A673 (cell line): ENCODE measurements around the gene CD5L. TPM values are rescaled to one million over a fixed set of nuclear protein-coding genes. Genes with fewer than 3 reads are reported as not detected.

Experiments used
- BruUV-seq: library from RNA; stranded (reverse); fragments of 400-500 nt; replicated peaks from 2 replicates; lab custom pipeline; 2021; lab: Mats Ljungman, UMichigan
- CTCF ChIA-PET: fragments of 300-600 bp; sonication (Branson Sonifier 250); formaldehyde crosslinking; loops from one replicate; lab custom pipeline; 2022; ENCODE audit warnings: antibody characterized with exemption; lab: Charles Lee
- POLR2A ChIA-PET: fragments of 300-600 bp; sonication (Branson Sonifier 250); formaldehyde crosslinking; loops from one replicate; lab custom pipeline; 2022; ENCODE audit warnings: antibody characterized with exemption; ENCODE audit not compliant: low non-redundant PET; lab: Charles Lee
- DNase-seq: peaks from one replicate; pipeline ENCODE4 v3.0.0-alpha.2; 2015; ENCODE audit warnings: low spot score
- H3K27ac ChIP-seq: fragments of 200-600 bp; sonication (generic); 2 replicates; pipeline ENCODE4 v1.5.1; 2016; ENCODE audit warnings: mixed run types, low read depth, mild to moderate bottlenecking, mixed read lengths, antibody characterized with exemption, low read length; ENCODE audit not compliant: poor library complexity, severe bottlenecking
- H3K27me3 ChIP-seq: fragments of 200-600 bp; sonication (generic); replicated peaks from 2 replicates; pipeline ENCODE4 v1.6.1; 2017; ENCODE audit warnings: mixed run types, low read depth, mild to moderate bottlenecking, mixed read lengths, antibody characterized with exemption, low read length; ENCODE audit not compliant: insufficient read depth, poor library complexity
- H3K36me3 ChIP-seq: fragments of 200-600 bp; sonication (generic); 2 replicates; pipeline ENCODE4 v1.6.1; 2016; ENCODE audit warnings: mixed run types, mild to moderate bottlenecking, mixed read lengths, antibody characterized with exemption, low read length; ENCODE audit not compliant: insufficient read depth, poor library complexity, severe bottlenecking
- H3K4me1 ChIP-seq: fragments of 200-600 bp; sonication (generic); 2 replicates; pipeline ENCODE4 v1.6.1; 2017; ENCODE audit warnings: mixed run types, mild to moderate bottlenecking, mixed read lengths, antibody characterized with exemption, low read length; ENCODE audit not compliant: insufficient read depth, poor library complexity, severe bottlenecking
- H3K4me3 ChIP-seq: fragments of 200-600 bp; sonication (generic); 2 replicates; pipeline ENCODE4 v1.5.1; 2016; ENCODE audit warnings: low read depth, mixed run types, mild to moderate bottlenecking, mixed read lengths, low read length; ENCODE audit not compliant: poor library complexity, severe bottlenecking
- H3K9me3 ChIP-seq: fragments of 200-600 bp; sonication (generic); 2 replicates; pipeline ENCODE4 v1.6.1; 2016; ENCODE audit warnings: mixed run types, low read depth, mild to moderate bottlenecking, mixed read lengths, antibody characterized with exemption, low read length; ENCODE audit not compliant: poor library complexity, severe bottlenecking
- EZH2 ChIP-seq: fragments of 200-600 bp; sonication (generic); IDR thresholded peaks from 2 replicates; pipeline ENCODE4 v1.6.1; 2017; ENCODE audit warnings: borderline replicate concordance, low read depth, mild to moderate bottlenecking, mixed read lengths, antibody characterized with exemption, low read length; ENCODE audit not compliant: poor library complexity, severe bottlenecking
- intact Hi-C: fragments of 100-400 bp; cut with micrococcal nuclease; formaldehyde crosslinking; loops from one replicate; pipeline ENCODE4 v1.10.0; 2022; ENCODE audit not compliant: unreplicated experiment
- total RNA-seq: library from RNA; stranded (reverse); gene quantifications from 2 replicates; pipeline ENCODE4 v1.2.3, GENCODE V29; 2021
- TF ChIP-seq, protein P1 (sequence below): fragments of 300-800, 200-600 bp; sonication (generic); conservative IDR thresholded peaks from 2 replicates; pipeline ENCODE4 v1.5.1; 2017; ENCODE audit warnings: low read depth, mild to moderate bottlenecking, antibody characterized with exemption, low read length, moderate library complexity, mixed read lengths

CD5L gene
- total RNA-seq, 1 experiment from 2014 or later = not detected

GRCh38 chr1:157819215-157819614 is 22.4 kb downstream of the CD5L start:
- DNase-seq = no peak
- ChIA-PET CTCF (no interaction called here), POLR2A (interaction anchor here (0.5 kb wide), 1 partner anchor 36 kb away, joined by 3 read pairs; no protein-coding TSS in a partner anchor)
- H3K4me3 ChIP-seq = no peak overlapping the region
- H3K27me3 ChIP-seq = peaks cover 39% of the 10 kb centered on the region
- intact Hi-C loops = no loop called here
- H3K4me1 ChIP-seq = no peaks in the 10 kb centered on the region
- TF ChIP-seq EZH2 = no peak
- TF ChIP-seq, protein P1, sequence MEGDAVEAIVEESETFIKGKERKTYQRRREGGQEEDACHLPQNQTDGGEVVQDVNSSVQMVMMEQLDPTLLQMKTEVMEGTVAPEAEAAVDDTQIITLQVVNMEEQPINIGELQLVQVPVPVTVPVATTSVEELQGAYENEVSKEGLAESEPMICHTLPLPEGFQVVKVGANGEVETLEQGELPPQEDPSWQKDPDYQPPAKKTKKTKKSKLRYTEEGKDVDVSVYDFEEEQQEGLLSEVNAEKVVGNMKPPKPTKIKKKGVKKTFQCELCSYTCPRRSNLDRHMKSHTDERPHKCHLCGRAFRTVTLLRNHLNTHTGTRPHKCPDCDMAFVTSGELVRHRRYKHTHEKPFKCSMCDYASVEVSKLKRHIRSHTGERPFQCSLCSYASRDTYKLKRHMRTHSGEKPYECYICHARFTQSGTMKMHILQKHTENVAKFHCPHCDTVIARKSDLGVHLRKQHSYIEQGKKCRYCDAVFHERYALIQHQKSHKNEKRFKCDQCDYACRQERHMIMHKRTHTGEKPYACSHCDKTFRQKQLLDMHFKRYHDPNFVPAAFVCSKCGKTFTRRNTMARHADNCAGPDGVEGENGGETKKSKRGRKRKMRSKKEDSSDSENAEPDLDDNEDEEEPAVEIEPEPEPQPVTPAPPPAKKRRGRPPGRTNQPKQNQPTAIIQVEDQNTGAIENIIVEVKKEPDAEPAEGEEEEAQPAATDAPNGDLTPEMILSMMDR = no peak
- BruUV-seq = no TSS peak
- H3K9me3 ChIP-seq = no peaks in the 10 kb centered on the region
- no peak overlapping the region for H3K27ac ChIP-seq
- H3K36me3 ChIP-seq = no peaks in the 10 kb centered on the region

DNA sequence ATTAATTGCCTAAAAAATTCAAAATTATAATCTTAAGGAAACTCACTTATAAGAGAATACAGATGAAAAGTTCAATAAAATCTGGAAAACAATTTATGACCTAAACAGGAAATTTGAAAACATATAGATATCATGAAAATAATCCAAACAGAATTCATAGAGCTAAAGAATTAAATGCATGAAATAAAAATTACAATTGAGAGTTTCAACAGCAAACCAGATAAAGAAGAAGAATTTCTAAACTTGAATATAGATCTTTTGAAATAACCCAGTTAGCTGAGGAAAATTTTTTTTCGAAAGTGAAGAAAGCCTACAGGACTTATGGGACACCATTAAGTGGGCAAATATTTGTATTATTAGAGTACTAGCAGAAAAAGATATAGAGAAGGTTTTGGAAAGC is 28.3 kb downstream of the CD5L start:
- POLR2A ChIA-PET = no interaction called here
- no peak for TF ChIP-seq EZH2
- TF ChIP-seq, protein P1 = no peak
- peaks cover 18% of the 10 kb centered on the region for H3K27me3 ChIP-seq
- intact Hi-C loops = no loop called here
- H3K4me3 ChIP-seq = no peak overlapping the region
- no peaks in the 10 kb centered on the region for H3K36me3 ChIP-seq
- no peak for DNase-seq
- CTCF ChIA-PET = no interaction called here
- H3K9me3 ChIP-seq = peaks cover 2% of the 10 kb centered on the region
- no peak overlapping the region for H3K27ac ChIP-seq
- no TSS peak for BruUV-seq
- H3K4me1 ChIP-seq = no peaks in the 10 kb centered on the region

- no peak overlapping the region for H3K27ac ChIP-seq
- H3K9me3 ChIP-seq = no peaks in the 10 kb centered on the region
- H3K4me1 ChIP-seq = no peaks in the 10 kb centered on the region
- H3K4me3 ChIP-seq = no peak overlapping the region
- H3K36me3 ChIP-seq = no peaks in the 10 kb centered on the region
- ChIA-PET CTCF (no interaction called here), POLR2A (no interaction called here)
- no peak for DNase-seq
- intact Hi-C loops = no loop called here
- H3K27me3 ChIP-seq = peaks cover 41% of the 10 kb centered on the region
- TF ChIP-seq EZH2 = no peak
- TF ChIP-seq, protein P1 = no peak
- BruUV-seq = no TSS peak
Observed at GRCh38 chr1:157806431-157807149, 35.0 kb downstream of the CD5L start.
